IMR-90 (cell line): ENCODE measurements around the gene LRP1B. TPM values are rescaled to one million over a fixed set of nuclear protein-coding genes. Genes with fewer than 3 reads are reported as not detected.
A peak's percentile ranks its signal among the peaks of the same experiment; 100 is the strongest.

Source experiments
- ATAC-seq: fragments of 200-7000 bp; cut with Tn5 transposase; 2 replicates; pipeline ENCODE4 v1.9.1; 2020; ENCODE audit warnings: low read depth, mild to moderate bottlenecking, moderate library complexity
- BruUV-seq: library from RNA; stranded (reverse); fragments of 400-500 nt; replicated peaks from 2 replicates; lab custom pipeline; 2021; lab: Mats Ljungman, UMichigan
- CTCF ChIA-PET: fragments of 300-600 bp; formaldehyde crosslinking; extraction: SDS; loops from one replicate; lab custom pipeline; 2021; ENCODE audit warnings: antibody characterized with exemption; lab: Yijun Ruan, JAX
- POLR2A ChIA-PET: fragments of 300-600 bp; sonication (Branson Sonifier 250); formaldehyde crosslinking; loops from one replicate; lab custom pipeline; 2022; ENCODE audit warnings: antibody characterized with exemption; ENCODE audit not compliant: unreplicated experiment; lab: Charles Lee
- DNase-seq: peaks from one replicate; pipeline ENCODE4 v3.0.0; 2013
- H2AFZ ChIP-seq: replicated peaks from 2 replicates; pipeline ENCODE3; 2013; ENCODE audit warnings: low read length, mild to moderate bottlenecking; ENCODE audit not compliant: poor library complexity
- H2AK5ac ChIP-seq: 2 replicates; pipeline ENCODE4 v1.6.1; 2013; ENCODE audit warnings: low read depth, low read length, inconsistent platforms
- H2AK9ac ChIP-seq: replicated peaks from 2 replicates; pipeline ENCODE3; 2013; ENCODE audit warnings: mild to moderate bottlenecking, low read depth, low read length, moderate library complexity; ENCODE audit not compliant: poor library complexity
- H2BK120ac ChIP-seq: 2 replicates; pipeline ENCODE4 v1.6.1; 2013; ENCODE audit warnings: low read depth, low read length, inconsistent platforms
- H2BK15ac ChIP-seq: 3 replicates; pipeline ENCODE4 v1.6.1; 2013; ENCODE audit warnings: low read depth, low read length, inconsistent platforms
- H2BK20ac ChIP-seq: 2 replicates; pipeline ENCODE4 v1.6.1; 2013; ENCODE audit warnings: low read depth, mild to moderate bottlenecking, inconsistent platforms, low read length, moderate library complexity
- H2BK5ac ChIP-seq: 2 replicates; pipeline ENCODE4 v1.6.1; 2013; ENCODE audit warnings: mild to moderate bottlenecking, low read depth, low read length, inconsistent platforms; ENCODE audit not compliant: poor library complexity, severe bottlenecking
- H3K14ac ChIP-seq: replicated peaks from 2 replicates; pipeline ENCODE4 v1.6.1; 2013; ENCODE audit warnings: low read depth, low read length, inconsistent platforms
- H3K18ac ChIP-seq: 2 replicates; pipeline ENCODE4 v1.6.1; 2013; ENCODE audit warnings: low read depth, low read length, control low read depth
- H3K23ac ChIP-seq: 2 replicates; pipeline ENCODE4 v1.6.1; 2013; ENCODE audit warnings: low read depth, low read length, inconsistent platforms
- H3K27ac ChIP-seq: 2 replicates; pipeline ENCODE4 v1.5.1; 2013; ENCODE audit warnings: mild to moderate bottlenecking, control low read depth, low read length; ENCODE audit not compliant: insufficient read depth
- H3K27me3 ChIP-seq: 2 replicates; pipeline ENCODE4 v1.6.1; 2013; ENCODE audit warnings: low read length; ENCODE audit not compliant: control insufficient read depth, insufficient read depth
- H3K36me3 ChIP-seq: 2 replicates; pipeline ENCODE4 v1.6.1; 2013; ENCODE audit warnings: low read length, mixed read lengths; ENCODE audit not compliant: control insufficient read depth, insufficient read depth
- H3K4ac ChIP-seq: 2 replicates; pipeline ENCODE4 v1.6.1; 2013; ENCODE audit warnings: low read depth, low read length, inconsistent platforms
- H3K4me1 ChIP-seq: 2 replicates; pipeline ENCODE4 v1.6.1; 2013; ENCODE audit warnings: low read length, mixed read lengths; ENCODE audit not compliant: control insufficient read depth, insufficient read depth
- H3K4me2 ChIP-seq: 2 replicates; pipeline ENCODE4 v1.6.1; 2013; ENCODE audit warnings: low read depth, mild to moderate bottlenecking, control low read depth, low read length, moderate library complexity
- H3K4me3 ChIP-seq: 2 replicates; pipeline ENCODE4 v1.5.1; 2013; ENCODE audit warnings: low read depth, mild to moderate bottlenecking, control low read depth, low read length, moderate library complexity; ENCODE audit not compliant: insufficient read depth
- H3K56ac ChIP-seq: 2 replicates; pipeline ENCODE4 v1.6.1; 2013; ENCODE audit warnings: low read length, inconsistent platforms; ENCODE audit not compliant: insufficient read depth; ENCODE audit errors: extremely low read depth
- H3K79me1 ChIP-seq, 2 experiments: 2 replicates each; pipeline ENCODE4 v1.6.1; 2013; ENCODE audit warnings: low read length in 2 of 2, inconsistent platforms in 1 of 2, low read depth in 1 of 2
- H3K9ac ChIP-seq: 2 replicates; pipeline ENCODE4 v1.6.1; 2013; ENCODE audit warnings: low read depth, low read length, control low read depth
- H3K9me1 ChIP-seq: 2 replicates; pipeline ENCODE4 v1.6.1; 2013; ENCODE audit warnings: low read length, inconsistent platforms; ENCODE audit not compliant: insufficient read depth
- H3K9me3 ChIP-seq: 2 replicates; pipeline ENCODE4 v1.6.1; 2013; ENCODE audit warnings: low read length; ENCODE audit not compliant: control insufficient read depth, insufficient read depth
- H4K20me1 ChIP-seq: 2 replicates; pipeline ENCODE4 v1.6.1; 2013; ENCODE audit warnings: low read length, inconsistent platforms; ENCODE audit not compliant: insufficient read depth
- H4K5ac ChIP-seq: 2 replicates; pipeline ENCODE4 v1.6.1; 2013; ENCODE audit warnings: mild to moderate bottlenecking, low read depth, low read length, control low read depth
- H4K8ac ChIP-seq, 2 experiments: 2 replicates each; pipeline ENCODE4 v1.6.1; 2013; ENCODE audit warnings: low read depth in 2 of 2, low read length in 2 of 2, control low read depth in 1 of 2, inconsistent platforms in 1 of 2
- H4K91ac ChIP-seq: 2 replicates; pipeline ENCODE4 v1.6.1; 2013; ENCODE audit warnings: low read depth, low read length, inconsistent platforms; ENCODE audit not compliant: insufficient read depth
- MAFK ChIP-seq: IDR thresholded peaks from 2 replicates; pipeline ENCODE4 v1.6.1; 2012; ENCODE audit warnings: low read depth, low read length, improper control_type of control experiment
- RCOR1 ChIP-seq: IDR thresholded peaks from 2 replicates; pipeline ENCODE4 v1.6.1; 2012; ENCODE audit warnings: mild to moderate bottlenecking, low read length, improper control_type of control experiment; ENCODE audit not compliant: insufficient replicate concordance
- WGBS, 2 experiments: methylation state at CpG; one replicate each; pipeline versions ENCODE4 v1.1.5 to v1.1.7; 2013; ENCODE audit warnings: missing lambda C conversion rate in 2 of 2; ENCODE audit not compliant: insufficient read length in 1 of 2; ENCODE audit errors: extremely low coverage in 2 of 2; 5-methylcytosine and 5-hydroxymethylcytosine counted together
- dilution Hi-C: fragments of 300-500 bp; cut with HindIII; formaldehyde crosslinking; loops from one replicate; pipeline ENCODE4 v1.14.3; 2018; ENCODE audit warnings: low sequenced_read_pairs; ENCODE audit not compliant: unreplicated experiment
- in situ Hi-C: fragments of 300-500 bp; cut with MboI; formaldehyde crosslinking; loops from 3 replicates; pipeline ENCODE4 v1.14.3; 2019; ENCODE audit warnings: low sequenced_read_pairs, inconsistent platforms, mixed read lengths
- intact Hi-C: fragments of 100-400 bp; cut with micrococcal nuclease; formaldehyde crosslinking; loops from 2 replicates; pipeline ENCODE4 v1.10.0; 2022
- polyA plus RNA-seq, 3 experiments: library from polyadenylated mRNA; depleted of rRNA; stranded (reverse); fragments of >200 nt; gene quantifications; 2 replicates each; pipeline ENCODE4 v1.2.3, GENCODE V29; 2012; ENCODE audit warnings: low replicate concordance in 1 of 3
- total RNA-seq: library from RNA; depleted of rRNA; stranded (reverse); fragments of >200 nt; gene quantifications from 2 replicates; pipeline ENCODE4 v1.2.3, GENCODE V29; 2012

The LRP1B gene
- total and polyA plus RNA-seq, 2 of the 4 experiments (the other 2 are of a cell fraction): under 0.01 to 0.02 TPM

GRCh38 chr2:141888987-141889555 lies 241.7 kb downstream of the LRP1B start:
- Histone ChIP-seq H2BK120ac (no peak overlapping the region), H3K4me2 (no peak overlapping the region), H3K9me1 (no peaks in the 10 kb centered on the region), H4K5ac (no peak overlapping the region), H2BK5ac (no peak overlapping the region), H3K79me1 (no peaks in the 10 kb centered on the region), H2AFZ (no peak overlapping the region), H3K23ac (no peak overlapping the region), H4K20me1 (no peaks in the 10 kb centered on the region), H3K4ac (no peak overlapping the region), H3K14ac (no peak overlapping the region), H4K91ac (no peak overlapping the region), H2AK9ac (no peak overlapping the region), H3K18ac (no peak overlapping the region), H3K9me3 (no peaks in the 10 kb centered on the region), H3K56ac (no peak overlapping the region), H3K27me3 (no peaks in the 10 kb centered on the region), H4K8ac (no peak overlapping the region), H2BK20ac (no peak overlapping the region), H3K4me1 (no peaks in the 10 kb centered on the region), H3K4me3 (no peak overlapping the region), H3K27ac (no peak overlapping the region), H3K36me3 (no peaks in the 10 kb centered on the region), H2AK5ac (no peak overlapping the region), H3K9ac (no peak overlapping the region), H2BK15ac (no peak overlapping the region)
- WGBS, 2 experiments: no CpG with 5 or more reads among the region's 1 CpG
- intact Hi-C loops (no loop called here), in situ Hi-C loops (no loop called here), dilution Hi-C loops (no loop called here)
- POLR2A ChIA-PET: no interaction called here
- CTCF ChIA-PET: no interaction called here
- DNase-seq: no peak
- BruUV-seq: no TSS peak
- ATAC-seq: no peak
- peak; percentile 71 for TF ChIP-seq MAFK
- TF ChIP-seq RCOR1: no peak
